Urothelium cell line (cell line): ENCODE measurements around the gene LRCOL1.

Experiments used
- DNase-seq: peaks from one replicate; pipeline ENCODE4 v3.0.0; 2011; ENCODE audit warnings: low spot score, mixed read lengths
- FAIRE-seq: peaks from 2 replicates; lab custom pipeline; 2011; peaks lifted over from hg19 to GRCh38; lab: Jason Lieb, UNC

Gene LRCOL1

DNA sequence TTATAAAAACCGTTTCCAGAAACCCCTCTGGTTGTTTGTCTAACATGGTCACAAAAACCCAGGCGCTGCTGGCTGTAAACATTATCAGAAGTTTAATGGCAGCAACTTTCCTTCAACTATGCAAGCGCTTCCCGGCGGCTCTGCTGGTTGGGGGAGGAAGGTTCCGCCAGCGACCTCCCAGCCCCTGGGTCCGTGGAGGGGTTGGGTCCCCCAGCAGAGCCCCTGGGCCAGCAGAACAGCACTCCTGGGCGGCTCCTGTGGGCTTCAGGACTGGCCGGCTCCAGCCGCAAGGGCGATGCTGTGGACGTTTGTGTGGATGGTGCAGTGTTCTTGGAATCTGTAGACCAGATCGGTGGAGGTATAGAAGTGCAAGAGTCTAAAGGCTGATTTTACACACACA lies 26.0 kb downstream of the LRCOL1 start:
- FAIRE-seq = no peak
- DNase-seq = no peak

DNA sequence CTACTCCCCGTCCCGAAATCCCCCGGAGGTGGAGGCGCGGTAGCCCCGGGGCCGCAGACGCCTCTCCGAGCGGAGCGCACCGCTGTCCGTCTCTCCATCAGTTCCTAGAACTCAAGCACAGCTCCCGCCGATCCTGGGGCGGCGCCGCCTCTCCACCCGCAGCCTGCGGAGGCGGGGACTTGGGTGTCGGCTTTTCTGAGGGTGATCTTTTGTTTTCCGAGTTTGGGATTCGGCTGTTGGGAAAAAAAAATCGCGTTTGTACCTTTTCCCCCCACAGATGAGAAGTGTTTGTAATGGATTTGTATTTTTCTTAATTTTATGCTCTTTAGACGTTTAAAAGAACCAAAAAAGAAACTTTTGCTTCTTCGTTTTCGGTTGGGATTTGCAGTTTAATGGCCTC lies 26.6 kb downstream of the LRCOL1 start:
- DNase-seq (no peak), FAIRE-seq (no peak)

DNA sequence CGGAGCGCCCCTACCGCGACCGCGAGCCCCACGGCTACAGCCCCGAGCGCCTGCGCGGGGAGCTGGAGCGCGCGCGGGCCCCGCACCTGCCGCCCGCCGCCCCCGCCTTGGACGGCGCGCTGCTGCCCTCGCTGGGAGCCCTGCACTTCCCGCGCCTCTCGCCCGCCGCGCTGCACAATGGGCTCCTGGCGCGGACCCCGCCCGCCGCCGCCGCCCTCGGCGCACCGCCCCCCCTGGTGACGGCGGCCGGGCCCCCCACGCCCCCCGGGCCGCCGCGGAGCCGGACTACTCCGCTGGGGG lies 27.0 kb downstream of the LRCOL1 start:
- FAIRE-seq = no peak
- DNase-seq = no peak

DNA sequence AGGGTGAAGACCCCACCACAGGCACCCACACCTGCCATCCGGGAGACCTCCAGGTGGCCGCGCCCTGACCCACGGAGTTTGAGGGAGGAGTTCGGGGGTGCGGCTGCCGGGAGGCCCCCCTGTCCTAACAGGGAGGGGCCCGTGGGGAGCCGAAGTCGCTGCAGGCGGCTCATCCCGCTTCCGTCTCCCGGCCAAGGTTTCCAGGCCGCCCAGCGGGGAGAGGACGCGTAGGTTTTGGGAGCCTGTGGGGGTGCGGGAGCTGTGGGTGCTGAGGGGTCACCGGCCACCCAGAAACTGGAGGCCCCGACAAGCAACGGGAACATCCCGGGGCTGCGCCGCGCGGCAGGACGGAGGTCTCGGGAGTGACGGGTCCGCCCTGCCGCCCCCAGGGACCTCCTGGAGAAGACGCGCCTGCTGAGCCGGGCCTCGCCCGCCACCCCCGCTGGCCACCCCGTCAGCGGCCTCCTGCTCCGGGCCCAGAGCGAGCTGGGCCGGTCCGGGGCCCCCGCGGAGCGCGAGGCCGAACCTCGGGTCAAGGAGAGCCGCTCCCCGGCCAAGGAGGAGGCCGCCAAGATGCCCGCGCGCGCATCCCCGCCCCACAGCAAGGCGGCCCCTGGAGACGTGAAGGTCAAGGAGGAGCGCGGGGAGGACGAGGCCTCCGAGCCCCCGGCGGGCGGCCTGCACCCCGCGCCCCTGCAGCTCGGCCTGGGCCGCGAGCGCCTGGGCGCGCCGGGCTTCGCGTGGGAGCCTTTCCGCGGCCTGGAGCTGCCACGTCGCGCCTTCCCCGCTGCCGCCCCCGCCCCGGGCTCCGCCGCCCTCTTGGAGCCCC lies 27.6 kb downstream of the LRCOL1 start:
- FAIRE-seq = no peak
- no peak for DNase-seq

DNA sequence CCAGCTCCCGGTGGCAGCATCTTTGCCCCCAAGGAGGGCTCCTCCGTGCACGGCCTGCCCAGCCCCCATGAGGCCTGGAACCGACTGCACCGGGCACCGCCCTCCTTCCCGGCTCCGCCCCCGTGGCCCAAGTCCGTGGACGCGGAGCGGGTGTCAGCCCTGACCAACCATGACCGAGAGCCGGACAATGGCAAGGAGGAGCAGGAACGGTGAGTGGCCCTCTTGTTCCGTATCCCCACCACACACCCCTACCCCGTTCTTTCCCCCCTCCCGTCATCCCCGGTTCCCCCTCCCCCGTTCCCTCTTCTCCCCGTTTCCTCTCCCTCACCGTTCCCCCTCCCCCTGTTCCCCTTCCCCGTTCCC lies 28.3 kb downstream of the LRCOL1 start:
- no peak for DNase-seq

DNA sequence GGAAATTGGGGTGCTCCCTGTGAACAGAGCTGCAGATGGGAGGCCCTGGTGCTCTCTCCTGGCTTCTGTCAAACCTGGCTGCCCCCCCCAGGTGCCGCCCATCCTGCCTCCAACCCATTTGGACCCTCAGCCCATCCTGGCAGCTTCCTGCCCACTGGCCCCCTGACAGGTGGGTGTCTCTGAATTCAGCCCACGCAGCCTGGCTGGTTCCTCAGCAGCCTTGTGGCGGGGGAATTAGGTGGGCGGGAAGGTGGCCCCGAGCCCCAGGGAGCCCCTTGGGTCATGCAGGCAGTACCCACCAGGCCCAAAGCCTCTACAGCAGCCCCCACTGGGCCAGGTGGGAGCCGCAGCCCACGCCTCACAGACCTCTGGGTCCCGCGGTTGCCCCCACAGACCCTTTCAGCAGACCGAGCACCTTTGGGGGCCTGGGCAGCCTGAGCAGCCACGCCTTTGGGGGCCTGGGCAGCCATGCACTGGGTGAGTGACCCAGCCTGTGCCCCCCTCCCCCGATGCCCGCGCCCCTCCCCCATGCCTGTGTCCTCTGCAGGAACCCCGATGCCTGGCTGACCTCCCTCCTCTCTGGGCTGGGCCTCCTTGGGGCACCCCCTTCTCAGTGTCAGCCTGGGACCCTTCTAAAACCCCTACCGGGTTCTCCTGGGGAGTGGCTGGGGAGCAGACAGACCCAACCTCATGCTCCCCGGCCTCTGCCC lies 28.9 kb downstream of the LRCOL1 start:
- DNase-seq = no peak
- no peak for FAIRE-seq

More for the DNA sequence above, 28.3 kb downstream of the LRCOL1 start:
- no peak for FAIRE-seq

DNA sequence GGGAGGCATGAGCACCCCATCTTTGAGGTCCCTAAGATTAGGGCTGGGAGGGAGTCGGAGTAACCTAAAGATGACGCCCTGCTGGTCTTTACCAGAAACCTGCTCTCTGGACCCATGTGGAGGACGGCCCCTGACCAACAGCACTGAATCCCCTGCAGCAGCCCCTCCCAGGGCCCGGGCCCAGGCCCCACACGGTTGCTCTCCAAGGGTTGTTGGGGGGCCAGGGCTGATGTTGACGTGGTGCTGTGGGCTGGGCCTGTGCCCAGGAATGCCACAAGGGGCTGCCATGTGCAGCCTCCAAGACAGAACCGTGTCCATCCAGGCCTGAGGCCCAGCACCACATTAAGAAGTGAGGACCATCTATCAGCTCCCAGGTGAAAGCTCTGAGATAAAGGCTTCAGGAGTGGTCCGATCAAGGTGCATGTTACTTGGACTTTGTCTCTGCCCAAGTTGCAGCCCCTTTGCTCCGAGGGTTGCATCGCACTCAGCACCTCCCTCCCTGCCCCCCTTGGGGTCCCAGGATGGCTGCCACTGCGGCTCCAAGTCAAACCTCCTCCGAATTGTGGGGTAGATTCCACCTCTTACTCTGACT lies 29.6 kb downstream of the LRCOL1 start:
- DNase-seq = no peak
- no peak for FAIRE-seq

DNA sequence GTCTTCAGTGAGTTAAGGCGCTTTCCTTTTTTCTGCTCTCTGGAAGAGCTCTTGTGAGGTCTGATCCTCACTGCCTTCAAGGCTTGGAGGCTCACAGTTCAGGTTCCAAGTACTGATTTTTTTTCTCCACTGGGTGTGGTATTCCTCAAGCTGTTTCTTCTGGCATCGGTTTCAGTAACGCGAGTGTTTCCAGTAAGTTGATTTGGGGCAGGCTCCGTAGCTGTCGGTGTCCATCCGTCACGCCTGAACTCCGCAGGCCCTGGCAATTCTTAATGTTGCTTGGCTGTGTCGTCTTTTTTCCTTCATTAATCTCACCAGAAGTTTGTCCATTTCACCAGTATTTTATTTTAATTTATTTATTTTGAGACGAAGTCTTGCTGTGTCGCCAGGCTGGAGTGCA lies 30.6 kb downstream of the LRCOL1 start:
- DNase-seq (no peak), FAIRE-seq (no peak)

DNA sequence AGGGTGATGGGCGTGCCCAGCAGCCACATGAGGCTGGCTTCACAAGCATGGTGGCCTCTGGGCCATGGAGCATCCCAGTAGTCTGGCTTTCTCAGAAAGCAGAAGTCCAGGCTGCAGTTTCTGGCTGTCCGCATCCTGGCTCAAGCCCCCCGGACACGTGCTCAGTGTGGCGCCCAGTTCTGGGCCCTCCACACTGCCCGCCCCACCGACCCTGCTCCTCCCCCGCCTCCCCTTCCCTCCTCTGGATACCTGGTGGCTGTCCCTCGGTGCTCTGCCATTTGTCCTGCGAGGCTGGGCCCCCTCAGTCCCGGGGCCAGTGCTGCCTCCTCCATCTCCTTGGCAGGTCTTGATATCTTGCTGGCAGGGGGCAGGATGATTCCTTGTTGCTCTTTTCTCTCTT lies 31.6 kb downstream of the LRCOL1 start:
- DNase-seq = no peak
- no peak for FAIRE-seq

DNA sequence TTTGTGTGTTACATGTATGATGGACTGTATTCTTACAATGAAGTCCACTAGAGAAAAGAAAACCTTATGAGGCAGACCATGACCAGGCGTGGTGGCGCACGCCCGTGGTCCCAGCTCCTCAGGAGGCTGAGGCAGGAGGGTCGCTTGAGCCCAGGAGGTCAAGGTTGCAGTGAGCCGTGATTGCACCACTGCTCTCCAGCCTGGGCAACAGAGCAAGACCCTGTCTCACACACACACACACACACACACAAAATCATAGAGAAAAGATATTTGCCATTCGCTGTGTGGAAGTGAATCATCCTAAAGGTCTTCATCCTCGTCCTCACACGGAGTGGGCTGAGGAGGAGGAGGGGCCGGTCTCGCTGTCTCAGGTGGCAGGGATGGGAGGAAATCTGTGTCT lies 32.3 kb downstream of the LRCOL1 start:
- DNase-seq (no peak), FAIRE-seq (no peak)

DNA sequence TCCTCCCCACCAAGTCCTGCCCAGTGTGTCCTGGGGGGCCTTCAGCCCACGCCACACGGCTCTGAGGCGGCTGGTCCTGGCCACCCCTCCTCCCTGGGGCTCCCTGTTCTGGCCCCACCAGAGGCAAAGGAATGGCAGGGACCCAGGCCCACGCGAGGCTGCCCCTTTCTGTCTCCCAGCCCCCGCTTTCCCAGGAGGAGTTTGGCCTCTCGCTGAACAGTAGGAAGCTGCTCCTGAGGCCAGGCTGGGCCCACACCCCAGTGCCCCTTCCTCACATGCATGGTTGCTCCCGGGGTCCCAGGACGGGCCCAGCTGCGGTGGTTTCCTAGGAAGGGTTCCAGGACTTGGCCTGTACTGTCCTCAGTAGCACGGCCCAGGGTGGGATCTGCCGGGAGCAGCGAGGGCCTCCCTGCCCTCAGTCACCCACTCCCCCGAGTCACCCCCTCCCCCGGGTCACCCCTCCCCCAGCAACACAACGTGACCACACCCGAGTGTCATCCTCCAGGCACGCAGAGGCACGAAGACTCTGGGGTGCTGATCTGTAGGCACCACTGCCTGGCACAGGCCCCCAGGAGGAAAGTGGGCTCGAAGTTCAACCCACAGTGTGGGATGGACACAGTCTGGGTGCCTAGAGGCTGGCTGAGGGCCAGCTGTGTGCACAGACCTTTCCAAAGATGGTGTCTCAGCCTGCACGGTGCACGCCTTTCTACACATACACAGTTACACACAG lies 33.0 kb downstream of the LRCOL1 start:
- FAIRE-seq (no peak), DNase-seq (no peak)

DNA sequence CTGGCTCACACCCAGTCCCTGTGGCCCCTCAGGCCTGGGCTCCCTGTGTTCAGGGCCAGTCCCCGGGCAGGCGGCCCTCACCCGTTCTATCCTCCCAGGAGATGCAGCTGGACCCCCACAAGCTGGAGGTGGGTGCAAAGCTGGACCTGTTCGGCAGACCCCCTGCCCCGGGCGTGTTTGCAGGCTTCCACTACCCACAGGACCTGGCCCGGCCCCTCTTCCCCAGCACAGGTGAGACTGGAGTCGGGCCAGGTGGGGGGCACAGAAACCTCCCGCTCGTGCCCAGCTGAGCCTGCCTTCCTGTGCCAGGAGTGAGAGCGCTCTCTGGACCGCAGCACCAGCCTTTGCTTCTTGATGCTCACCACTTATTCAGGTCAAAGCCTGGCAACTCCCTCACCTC lies 33.7 kb downstream of the LRCOL1 start:
- no peak for FAIRE-seq

DNA sequence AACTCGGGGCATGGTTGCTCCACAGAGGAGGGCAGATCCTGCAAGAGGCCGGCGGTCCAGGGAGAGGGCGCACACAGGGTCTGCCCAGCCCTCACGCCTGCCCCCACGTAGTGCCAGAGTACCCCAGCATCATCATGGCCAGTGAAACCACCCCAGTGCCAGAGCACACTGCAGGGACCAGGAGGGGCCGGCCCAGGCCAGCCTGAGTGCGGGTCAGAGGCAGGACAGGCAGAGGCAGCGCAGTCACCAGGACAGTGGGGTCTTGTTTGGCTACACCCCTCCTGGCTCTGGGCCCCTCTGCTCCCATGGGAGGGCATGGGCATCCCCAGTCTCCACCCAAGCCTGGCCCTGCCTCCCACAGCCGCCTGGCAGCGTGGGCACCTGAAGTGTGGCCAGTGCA lies 34.7 kb downstream of the LRCOL1 start:
- DNase-seq = no peak
- FAIRE-seq = no peak

More for the DNA sequence above, 33.7 kb downstream of the LRCOL1 start:
- no peak for DNase-seq

DNA sequence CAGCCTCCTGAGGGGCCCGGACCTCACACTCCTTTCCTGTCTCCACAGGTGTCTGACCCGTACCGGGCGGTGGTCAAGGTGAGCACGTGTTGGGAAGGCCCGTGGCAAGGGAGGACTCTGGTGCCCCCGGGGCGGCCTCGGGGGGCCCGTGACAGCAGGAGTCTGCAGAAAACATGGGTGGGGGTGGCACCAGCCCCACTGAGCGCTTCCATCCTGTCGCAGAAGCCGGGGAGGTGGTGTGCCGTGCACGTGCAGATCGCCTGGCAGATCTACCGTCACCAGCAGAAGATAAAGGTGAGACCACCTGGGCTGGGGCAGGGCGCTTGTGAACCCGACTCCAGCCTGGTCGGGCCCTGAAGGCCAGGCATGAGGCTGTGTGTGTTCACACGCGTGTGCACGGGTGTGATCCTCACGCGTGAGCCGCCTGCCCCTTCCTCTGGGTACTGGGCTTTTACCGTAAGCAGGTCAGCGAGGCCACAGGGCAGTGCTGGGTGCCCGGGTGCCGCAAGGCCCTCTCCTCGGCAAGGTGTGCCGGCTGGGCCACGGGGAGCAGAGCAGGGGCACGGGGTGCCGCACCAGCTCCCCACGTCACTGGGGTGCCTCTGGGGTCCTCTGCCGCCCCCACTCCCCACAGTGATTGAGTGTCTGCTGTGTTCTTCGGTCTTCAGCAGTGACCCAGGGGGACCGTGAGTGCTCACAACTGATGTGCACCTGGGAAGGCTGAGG lies 35.9 kb downstream of the LRCOL1 start:
- no peak for DNase-seq
- no peak for FAIRE-seq

DNA sequence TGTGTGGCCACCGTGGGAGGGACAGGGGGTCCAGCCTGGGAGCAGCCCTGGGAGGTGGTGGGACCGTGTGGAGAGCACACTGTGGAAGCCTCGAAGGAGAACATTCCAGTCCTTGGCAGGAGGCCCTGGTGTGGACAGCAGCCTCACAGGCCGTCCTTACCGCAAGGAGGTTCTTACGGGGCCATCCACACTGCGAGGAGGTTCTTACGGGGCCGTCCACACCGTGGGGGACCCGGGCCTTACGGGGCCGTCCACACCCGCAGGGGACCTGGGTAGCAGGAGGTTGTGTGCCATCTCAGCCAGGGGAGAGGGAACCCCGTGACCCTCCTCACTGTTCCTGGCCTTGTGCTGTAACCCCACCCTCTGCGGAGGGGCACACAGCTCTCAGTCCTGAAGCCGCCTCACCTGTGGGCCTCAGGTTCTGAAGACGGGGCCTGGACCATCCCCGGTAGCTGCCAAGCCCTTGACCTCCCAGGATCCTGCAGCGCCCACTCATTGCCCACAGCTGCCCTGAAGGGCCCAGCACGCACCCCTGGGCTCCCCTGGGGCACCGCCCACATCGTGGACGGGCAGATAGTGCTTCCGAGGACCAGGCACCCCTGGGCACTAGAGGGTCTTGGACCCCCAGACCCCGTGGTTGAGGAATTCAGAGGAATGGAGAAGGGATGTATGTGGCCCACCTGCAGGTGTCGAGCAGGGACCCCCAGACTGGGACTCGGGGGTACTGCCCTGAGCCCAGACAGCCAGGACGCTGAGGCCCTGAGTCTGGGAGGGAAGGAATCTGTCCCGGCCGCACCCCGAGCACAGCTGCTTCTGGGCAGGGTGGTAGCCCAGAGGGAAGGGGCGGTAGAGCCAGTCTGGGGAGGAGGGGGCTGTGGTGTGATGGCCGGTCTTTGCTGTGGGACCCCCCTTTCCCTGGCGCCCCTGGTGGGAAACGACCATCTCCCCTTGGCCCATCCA lies 37.3 kb downstream of the LRCOL1 start:
- DNase-seq (no peak), FAIRE-seq (no peak)

DNA sequence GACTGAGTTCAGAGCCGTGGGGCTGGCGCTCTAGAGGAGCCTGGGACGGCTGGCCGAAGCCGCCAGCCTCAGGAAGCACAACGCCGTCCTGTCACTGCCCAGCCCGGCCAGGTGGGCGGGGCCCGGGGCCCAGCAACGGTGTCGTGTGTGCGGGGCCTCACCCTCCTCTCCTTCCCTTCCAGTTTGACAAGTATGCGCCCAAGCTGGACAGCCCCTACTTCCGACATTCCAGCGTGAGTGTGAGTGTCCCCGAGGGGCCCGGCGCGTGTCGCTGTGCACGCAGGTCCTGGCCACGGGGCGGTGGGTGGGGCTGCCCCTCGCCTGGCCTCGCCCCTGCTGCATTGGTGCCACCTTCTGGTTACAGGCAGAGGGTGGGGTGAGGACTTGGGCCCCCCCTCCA lies 38.3 kb downstream of the LRCOL1 start:
- FAIRE-seq = no peak
- no peak for DNase-seq

DNA sequence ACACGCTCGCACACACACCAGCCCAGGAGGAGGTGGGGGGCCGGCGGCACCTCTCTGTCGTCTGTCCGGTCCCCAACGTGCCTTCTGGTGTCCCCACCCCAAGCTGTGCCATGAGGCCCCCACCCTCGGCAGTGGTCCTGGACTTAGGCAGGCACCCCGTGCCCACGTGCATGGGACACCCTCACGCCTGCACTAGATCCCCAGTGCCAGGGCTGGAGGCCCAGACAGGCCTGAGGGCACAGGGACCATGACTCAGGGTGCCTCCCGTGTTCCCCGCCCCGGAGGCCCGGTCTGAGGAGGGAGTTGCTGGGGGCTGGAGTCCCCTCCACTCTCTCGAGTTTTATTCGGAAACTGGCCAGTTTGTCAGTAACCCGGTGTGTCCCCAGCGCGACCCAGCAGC lies 38.8 kb downstream of the LRCOL1 start:
- no peak for FAIRE-seq
- no peak for DNase-seq

DNA sequence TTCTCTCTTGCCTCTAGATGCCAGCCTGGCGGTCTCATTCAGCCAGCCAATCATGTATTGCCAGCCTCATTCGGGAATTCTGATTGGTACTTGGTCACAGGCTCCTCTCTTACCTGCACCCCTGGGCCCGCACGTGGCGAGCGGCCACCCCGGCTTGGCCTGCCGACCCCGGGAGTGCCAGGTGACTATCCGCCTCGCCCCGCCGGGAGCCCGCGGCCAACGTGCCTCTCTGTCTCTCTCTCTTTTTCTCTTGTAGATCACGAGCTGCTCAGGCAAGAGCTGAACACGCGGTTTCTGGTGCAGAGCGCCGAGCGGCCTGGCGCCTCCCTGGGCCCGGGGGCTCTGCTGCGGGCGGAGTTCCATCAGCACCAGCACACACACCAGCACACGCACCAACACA lies 39.3 kb downstream of the LRCOL1 start:
- FAIRE-seq (no peak), DNase-seq (no peak)

DNA sequence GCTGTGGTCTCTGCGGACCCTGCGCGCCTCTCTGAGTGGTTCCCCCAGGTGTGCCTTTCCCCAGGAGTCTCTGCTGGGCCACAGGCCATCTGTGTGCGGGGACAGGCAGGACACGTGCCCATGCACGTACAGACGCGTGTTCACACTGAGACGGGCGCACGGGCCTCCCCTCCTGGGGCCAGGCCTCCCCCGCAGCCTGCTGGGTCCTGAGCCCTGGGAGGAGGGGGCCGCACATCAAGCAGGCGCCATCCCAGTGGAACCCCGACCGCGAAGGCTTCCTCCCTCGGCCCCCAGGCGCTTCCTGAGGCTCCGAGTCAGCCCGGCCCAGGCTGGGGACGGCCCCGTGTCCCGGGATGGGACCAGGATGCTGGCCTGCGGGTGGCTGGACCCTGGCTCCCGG lies 39.7 kb downstream of the LRCOL1 start:
- FAIRE-seq (no peak), DNase-seq (no peak)
